A673 (cell line): Measurements from ENCODE around the gene SNX13.
"Not testable (repeated sequence)": the region's sequence is repeated elsewhere in the genome, so short reads cannot be mapped to it uniquely, and the experiment has no call there.

Source experiments
- CTCF ChIP-seq: fragments of 300-800, 200-600 bp; sonication (generic); conservative IDR thresholded peaks from 2 replicates; pipeline ENCODE4 v1.5.1; 2017; ENCODE audit warnings: low read depth, mild to moderate bottlenecking, antibody characterized with exemption, low read length, moderate library complexity, mixed read lengths
- EZH2 ChIP-seq: fragments of 200-600 bp; sonication (generic); IDR thresholded peaks from 2 replicates; pipeline ENCODE4 v1.6.1; 2017; ENCODE audit warnings: borderline replicate concordance, low read depth, mild to moderate bottlenecking, mixed read lengths, antibody characterized with exemption, low read length; ENCODE audit not compliant: poor library complexity, severe bottlenecking

- not testable (repeated sequence) for TF ChIP-seq CTCF, EZH2
These were observed 31.0 kb downstream of the SNX13 start for GRCh38 chr7:17909310-17909709.
